ENCODE results near the gene DLGAP1.

The DLGAP1 gene

DNA sequence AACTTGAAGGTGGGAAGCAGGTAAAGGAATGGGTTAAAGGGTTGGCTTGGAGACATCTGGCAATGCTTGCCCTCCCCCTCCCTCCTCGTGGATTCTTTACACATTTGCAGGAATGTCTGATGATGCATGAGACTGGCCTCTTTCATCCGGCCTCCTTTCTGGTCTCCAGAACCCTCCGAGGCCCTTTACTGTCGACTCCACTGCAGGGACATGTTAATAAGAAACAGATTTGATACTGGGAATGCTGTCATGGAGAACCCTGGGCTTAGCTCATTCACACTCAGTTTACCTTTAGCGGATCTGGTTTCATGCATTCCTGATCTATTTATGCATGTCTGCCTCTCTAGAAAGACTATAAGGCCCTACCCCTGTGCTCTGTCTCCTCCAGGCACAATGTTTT is 766.4 kb downstream of the DLGAP1 start:
- DNase-seq (ENCODE audit: low spot score), result no peak

DNA sequence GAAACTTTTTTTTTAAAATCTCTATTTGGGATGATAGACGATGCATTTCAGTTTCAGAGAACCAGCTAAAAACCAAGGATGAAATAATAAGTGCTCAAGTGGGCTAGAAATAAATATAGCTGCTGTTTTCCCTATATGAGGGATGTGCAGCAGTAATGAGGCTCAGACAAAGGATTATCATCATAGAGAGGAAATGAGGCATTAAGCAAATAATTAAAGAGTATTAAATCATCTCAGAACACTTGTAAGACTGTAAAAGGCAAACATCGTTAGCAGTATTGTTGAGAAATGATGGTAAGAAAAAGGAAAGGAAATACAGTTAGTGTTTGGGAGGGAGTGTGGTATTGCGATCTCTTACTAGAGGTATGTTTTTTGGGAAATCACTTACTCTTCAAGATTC is 771.6 kb downstream of the DLGAP1 start:
- DNase-seq (ENCODE audit: low spot score), result no peak

DNA sequence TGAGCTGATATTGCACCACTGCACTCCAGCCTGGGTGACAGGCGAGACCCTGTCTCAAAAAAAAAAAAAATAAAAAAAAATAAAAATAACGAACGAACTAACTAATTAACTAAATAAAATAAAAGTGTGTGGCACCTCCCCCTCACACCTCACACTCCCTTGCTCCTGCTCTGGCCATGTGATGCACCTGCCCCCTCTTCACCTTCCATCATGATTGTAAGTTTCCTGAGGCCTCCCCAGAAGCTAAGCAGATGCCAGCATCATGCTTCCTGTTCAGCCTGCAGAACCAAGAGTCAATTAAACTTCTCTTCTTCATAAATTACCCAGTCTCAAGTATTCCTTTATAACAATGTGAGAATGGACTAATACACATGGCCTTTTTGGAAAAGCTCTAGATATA is 773.0 kb downstream of the DLGAP1 start:
- no peak for DNase-seq (ENCODE audit: low spot score)

DNA sequence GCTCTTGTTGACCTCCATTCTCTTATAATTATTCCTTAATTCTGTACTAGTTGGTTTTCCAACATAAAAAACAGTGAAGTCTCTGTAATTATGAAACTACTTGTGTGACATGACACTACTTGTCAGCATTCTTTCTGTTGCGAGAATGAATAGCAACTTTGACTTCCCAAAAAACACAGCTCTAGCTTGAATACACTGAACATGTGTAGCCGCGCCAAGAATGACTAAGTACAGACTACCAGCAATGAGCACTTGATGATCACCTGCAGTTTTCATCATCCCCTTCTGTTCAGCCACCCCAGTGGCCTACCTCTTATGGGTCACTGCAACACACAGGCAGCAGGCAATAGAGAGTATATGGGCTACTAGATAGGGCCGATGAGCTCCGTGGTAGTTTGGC is 775.9 kb downstream of the DLGAP1 start:
- DNase-seq (ENCODE audit: low spot score), result no peak

DNA sequence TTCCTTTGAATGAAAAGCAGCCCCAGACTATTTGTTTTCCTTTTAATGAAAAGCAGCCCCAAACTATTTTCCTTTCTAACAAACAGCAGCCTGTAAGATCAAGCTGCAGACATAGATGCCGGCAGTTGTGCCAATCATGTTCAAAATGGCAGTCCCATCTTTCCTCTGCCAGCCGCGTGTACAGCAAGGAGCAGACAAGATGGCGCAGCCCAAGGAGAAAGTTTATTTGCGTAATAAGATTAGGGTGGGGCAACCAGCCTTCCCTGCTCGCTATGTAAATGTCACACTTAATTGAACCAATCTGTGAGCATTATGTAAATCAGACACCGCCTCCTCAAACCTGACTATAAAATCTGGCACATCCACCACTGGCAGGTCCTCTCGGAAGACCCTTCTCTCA is 779.1 kb downstream of the DLGAP1 start:
- no peak for DNase-seq (ENCODE audit: low spot score)

DNA sequence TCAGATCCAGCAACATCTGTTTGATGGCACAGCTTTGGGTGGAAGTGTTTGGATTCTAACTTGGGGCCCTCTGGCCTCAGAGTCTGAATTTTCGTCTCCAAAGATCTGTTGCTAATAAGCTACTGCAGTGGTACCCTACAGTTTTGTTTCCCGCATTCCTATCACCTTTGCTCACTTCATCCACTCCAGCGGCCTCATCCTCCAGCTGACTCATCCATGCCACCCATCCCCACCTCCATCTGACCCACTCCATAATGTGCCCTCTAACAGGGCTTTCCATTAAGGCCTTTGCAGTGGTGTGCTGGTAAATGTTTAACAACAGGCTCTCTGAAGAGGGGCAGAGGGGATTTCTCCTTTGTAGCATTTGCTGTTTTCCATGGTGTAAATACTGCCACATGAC is 779.7 kb downstream of the DLGAP1 start:
- no peak for DNase-seq (ENCODE audit: low spot score)

DNA sequence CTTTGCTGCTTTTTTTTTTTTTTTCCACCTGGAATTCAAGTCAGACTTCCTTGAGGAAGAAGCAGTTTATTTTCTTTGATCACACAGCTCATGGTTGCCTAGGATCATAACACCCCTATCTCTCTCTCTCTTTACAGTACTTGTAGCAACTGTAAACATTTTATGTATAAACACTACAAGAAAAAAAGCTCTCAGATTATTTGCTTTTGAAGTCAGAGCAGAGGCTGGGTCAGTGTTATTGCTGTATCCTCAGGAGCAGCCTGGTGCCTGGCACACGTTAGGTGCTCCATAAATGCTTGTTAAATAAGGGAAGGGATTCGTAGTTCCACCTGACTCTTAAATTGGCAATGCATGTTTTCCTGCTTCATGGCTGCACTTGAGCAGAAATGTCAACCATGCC is 783.9 kb downstream of the DLGAP1 start:
- no peak for DNase-seq (ENCODE audit: low spot score)

DNA sequence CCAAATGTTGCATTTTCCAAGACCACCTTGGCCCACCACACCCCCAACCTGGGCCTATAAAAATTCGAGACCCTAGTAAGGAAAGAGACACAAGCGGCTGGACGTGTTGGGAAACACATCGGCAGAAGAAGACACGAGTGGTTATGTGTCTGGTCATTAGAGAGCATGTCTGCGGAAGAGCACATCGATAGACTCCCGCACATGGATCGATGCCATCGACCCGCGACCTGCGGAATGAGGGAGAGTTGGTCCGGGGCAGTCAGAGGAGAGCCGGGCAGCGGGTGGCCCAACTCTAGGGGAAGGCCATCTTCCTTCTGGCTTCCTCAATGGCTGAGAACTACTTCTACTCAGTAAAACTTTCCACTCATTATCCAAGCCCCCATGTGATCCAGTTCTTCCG is 785.7 kb downstream of the DLGAP1 start:
- no peak for DNase-seq (ENCODE audit: low spot score)

DNA sequence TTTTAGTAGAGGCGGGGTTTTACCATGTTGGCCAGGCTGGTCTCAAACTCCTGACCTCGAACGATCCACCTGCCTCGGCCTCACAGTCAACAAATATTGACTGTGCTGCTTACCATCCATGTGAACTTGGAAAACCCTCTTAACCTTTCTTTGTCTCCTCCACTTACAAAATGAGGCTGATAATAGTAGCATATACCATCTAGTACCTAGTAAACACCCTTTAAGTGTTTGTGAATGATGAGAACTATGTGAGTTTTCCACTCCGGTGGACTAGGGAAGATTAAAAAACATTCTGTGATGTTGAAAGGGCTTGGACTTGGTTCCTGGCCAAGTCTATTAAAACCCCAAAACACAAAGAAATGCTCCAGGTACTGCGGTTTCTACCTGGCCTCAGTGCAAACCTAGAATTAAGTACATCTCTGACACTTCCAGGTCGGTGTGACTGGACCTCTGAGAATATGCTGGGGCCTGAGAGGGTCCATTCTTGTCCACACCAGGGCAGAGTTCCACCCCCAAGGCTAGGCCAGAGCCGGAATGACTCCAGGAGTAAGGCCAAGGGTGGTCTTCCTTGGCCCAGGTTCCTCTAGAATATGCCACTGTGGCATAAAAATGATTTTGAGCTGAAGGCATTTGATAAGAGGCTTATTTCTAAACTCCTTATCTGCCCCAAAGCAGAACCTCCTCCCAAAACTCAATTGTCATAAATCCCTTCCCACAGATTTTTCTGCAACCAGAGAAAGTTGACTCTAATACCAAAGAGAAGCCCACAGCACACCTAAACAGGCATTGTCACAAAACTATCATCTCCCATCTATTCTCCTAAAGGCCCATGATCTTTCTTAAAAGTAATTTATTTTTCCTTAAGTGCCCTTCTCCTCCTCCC is 787.6 kb downstream of the DLGAP1 start:
- no peak for DNase-seq (ENCODE audit: low spot score)

DNA sequence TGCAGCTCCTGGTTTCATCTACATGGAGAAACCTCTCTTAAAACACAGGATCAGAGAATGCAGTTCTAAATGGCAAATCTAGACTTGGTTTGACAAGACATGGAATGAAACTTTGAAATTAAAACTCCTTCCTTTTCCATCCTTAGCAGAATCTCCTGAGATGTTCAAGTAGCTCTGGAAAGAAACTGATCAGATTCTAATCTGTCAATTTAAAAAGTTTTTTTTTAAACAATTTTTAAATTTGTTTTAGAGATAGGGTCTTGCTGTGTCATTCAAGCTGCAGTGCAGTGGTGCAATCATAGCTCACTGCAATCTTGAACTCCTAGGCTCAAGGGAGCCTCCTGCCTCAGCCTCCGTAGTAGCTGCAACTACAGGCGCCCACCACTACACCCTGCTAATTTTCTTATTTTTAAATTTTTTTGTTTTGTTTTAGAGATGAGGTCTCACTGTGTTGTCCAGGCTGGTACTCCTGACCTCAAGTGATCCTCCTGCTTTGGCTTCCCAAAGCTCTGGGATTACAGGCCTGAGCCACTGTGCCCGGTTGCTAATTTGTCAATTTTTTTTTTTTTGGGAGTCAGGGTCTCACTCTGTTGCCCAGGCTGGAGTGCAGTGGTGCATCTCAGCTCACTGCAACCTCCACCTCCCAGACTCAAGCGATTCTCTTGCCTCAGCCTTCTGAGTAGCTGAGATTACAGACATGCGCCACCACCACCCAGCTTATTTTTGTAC is 788.4 kb downstream of the DLGAP1 start:
- no peak for DNase-seq (ENCODE audit: low spot score)

DNA sequence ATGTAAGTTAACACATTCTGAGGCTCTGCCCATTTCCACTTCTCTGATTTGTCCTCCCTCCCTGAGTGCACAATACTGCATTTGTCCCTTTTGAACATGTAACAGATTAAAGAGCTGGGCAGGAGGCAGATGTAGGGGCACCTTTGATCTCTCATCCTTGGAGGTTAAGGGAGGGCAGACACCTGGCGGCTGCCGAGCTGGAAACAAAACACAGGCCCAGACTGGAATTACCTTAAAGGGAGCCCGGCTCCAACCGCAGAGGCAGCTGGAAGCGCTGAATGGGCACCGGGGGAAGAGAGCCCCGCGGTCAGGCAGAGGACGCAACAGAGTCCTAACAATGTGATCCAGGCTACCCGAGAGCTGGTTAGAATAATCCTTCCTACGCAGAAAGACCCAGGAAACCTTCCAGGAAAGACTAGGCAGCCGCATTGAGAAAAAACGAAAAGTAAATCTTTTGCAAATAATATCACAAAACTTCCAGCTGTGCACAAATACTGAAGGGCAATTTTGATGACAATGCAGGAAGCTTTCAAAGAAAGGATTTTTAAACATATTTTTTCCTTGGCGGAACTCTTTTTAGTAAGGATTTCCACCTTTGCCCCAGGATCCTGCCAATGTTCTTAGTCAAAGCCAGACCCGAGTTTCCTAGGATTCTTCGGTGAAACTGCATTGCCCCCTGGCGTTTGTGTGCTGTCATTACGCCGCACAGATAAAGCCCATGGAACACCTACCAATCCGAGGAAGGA is 789.2 kb downstream of the DLGAP1 start:
- peak; percentile 82 for DNase-seq (ENCODE audit: low spot score)

DNA sequence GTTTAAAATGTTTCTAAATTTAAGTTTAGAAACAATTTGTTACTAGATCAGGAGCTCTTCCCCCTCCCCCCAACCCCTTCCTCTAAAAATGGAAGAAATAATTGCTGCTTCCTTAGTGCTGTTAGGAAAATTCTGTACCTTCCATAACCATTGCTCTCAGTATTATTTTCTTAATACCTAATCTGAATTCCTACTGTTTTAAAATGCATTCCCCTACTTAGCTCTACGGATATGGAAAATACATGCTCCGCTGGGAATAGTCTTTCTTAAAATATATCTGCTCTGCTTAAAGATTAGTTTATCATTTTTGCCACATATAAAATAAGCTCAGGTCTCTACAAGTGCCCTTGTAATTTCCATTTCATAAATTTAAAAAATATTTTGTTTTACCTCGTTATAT is 789.9 kb downstream of the DLGAP1 start:
- DNase-seq (ENCODE audit: low spot score), result no peak

DNA sequence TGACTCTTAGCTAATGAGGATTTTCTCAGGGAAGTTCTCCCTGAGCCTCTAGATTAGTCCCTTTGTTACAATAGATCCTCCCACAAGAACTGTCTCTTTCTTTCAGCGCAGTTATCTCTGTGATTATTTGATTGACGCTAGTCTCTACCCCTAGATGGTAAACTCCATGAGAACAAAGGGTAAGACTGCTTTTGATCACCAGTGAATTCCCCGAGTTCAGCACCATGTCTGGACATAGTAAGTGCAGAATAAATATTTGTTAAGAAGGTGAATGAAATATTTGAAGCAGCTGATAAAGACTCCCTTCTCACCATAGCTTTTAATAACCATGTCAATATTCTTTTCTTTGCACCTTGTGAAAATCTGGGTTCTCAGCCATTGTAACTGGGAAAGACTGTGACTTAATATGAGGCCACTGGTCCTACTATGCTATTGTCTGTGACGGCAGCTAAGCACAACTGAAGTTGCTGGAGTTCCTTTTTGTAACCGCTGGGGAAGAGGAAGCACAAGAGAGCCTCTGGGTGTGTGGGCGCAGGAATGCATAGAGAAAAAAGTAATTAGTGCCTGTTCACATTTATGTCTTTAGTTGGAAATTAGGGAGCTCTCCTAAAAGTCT is 790.4 kb downstream of the DLGAP1 start:
- DNase-seq (ENCODE audit: low spot score), result no peak

DNA sequence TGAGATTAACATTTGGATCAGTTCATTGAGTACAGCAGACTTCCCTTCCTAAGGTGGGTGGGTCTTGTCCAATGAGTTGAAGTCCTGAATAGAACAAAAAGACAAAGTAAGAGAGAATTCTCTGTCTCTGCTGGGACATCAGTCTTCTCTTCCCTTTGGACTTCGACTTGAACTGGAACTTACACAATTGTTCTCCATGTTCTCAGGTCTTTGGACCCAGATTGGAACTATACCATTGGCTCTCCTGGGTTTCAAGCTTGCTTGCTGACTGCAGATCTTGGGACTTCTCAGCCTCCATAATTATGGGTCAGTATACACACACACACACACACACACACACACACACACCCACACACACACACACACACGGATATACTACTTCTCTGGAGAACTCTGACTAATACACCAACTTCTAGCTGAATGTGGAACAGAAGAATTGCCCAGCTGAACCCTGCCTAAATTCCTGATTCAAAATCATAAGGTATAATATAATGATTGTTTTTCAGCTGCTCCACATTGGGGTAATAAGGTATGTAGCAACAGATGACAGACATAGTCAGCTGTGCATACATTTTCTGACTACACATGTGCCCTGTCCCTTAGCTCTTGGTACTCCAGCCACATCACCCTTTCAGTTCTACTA is 791.1 kb downstream of the DLGAP1 start:
- DNase-seq (ENCODE audit: low spot score), result no peak

DNA sequence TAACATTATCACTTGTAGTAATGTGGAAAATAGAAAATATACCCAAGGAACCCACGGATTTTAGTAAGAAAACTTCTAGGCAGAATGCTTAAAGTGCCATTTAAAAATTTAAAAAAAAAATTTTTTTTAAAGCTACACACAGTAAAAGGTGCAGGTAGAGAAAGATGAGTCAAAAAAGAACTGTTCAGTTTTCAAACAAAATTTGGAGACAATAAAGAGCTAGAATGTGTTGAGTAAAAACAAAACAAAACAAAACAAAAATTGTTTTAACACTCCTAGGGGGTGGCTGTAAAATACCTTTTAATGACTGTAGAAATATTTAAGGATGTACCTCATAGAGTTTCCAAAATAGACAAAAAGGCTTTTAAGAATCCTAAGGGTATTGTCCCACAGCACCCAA is 793.1 kb downstream of the DLGAP1 start:
- no peak for DNase-seq (ENCODE audit: low spot score)

DNA sequence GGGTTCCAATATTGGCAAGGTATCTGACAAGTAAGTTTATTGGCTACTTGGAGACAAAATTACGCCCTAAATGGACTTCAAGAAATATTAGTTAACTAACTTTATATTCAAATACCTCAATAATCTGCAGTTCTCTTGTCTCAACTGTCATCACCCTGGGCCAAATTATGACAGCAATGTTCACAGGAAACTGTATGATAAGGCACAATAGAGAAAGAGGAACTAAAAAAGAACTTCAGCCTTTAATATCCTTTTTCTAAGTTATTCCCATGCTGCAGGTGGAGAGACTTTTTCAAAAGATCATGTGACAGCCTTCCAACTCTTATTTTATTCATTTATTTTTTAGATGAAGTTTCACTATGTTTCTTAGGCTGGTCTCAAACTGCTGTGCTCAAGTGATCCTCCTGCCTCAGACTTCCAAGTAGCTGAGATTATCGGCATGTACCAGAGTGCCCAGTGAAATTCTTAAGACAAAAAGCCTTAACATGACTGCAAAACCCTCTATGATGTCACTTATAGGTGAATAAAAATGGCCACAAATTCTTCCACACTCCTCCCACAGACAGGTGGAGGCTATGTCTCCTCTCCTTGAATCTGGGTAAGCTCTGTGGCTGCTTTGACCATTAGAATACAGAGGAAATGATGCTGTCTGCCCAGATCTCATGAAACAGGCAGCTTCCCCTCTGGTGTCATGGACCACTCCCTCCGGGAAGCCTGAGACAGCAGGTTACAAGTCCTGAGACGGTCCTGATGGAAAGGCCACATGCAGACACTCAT is 794.2 kb downstream of the DLGAP1 start:
- no peak for DNase-seq (ENCODE audit: low spot score)

DNA sequence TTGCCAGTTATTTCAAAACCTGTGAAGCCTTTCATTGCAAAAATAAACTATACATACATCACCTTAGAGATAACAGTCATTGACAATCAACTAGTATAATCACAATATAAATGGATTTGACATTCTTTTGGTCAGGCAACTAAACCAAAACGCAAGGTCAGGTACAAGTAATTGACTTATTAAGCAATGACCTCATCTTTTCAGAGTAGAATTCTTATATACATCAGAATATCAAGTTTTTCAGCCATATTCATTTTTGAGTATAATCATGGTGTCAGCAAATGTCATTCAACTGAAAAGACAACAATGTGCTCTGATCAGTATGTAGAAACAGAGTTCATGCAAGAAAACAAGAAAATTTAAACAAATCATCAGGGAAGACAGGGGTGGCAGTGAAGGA is 796.6 kb downstream of the DLGAP1 start:
- no peak for DNase-seq (ENCODE audit: low spot score)

DNA sequence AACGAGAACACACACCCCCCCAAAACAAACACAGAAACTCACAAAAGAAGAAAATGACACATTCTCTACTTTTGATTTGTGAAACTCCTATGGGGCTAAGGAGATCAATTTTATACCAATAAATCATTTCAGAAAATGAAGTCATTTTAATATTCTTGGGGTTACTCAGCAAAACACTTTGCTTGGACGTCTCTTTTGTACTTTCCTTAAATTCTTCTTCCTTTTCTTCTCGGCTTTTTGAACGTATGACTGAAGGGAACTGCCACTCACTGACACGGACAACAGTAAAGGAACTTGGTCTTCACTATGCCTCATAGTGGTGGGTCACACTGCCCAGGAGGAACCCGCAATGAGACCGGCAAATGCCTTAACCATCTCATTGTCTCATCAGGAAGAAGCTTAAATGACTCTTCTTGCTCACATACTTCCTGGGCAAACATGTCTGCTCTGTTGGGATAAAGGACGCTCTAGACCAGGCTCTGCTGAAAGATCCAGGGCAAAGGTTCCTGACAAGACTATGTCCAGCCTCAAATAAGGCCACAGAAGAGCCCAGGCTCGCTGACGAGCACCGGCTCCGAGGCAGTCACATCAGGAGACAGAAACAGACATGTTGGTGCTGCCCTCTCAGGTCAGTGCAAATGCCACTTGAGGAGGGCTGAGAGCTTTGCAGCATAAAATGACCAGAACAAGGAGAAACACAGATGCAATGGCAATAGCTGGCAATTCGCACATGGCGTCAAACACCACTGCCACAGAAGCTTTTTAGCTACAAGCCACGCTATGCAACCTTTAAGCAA is 799.7 kb downstream of the DLGAP1 start:
- no peak for DNase-seq (ENCODE audit: low spot score)

DNA sequence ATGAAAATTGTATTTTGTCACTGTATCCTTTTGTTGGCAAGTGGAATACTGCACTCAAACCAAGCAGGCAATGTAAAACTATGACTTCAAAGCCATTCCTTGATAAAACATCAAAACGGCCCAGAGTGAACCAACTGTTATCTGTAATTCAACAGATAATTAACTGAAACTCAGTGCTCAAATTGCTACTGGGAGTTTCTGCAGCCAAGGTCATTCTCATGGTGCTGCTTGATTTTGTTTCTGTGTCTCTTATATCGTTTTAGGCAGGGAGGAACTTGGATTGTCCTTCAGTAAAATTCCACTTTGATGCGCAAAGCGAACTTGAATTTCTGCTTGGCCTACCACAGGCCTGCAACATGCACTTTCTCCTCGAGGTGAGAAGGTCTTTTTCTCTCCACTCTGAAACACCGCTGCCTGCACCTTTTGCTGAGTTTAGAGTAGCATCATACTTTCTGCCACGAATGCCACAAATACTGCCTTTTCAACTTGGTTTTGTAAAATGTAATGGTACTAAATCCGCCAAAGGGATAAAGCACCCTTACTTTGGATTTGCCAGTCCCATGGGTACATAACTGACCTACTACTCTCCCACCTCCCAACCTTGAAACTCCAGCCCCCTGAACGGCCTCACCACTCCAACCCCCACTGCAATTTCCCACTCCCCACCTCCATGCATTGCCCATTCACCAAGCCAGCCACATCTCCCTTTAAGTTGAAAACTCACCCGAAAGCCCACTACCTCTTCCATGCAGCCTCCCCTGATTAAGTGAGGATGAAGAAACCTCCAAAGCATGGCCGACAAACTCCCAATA is 800.5 kb downstream of the DLGAP1 start:
- DNase-seq (ENCODE audit: low spot score), result no peak
